ENCODE data around the gene DEDD2. TPM values are rescaled to one million over a fixed set of nuclear protein-coding genes. Genes with fewer than 3 reads are reported as not detected.

The DEDD2 gene
- total and polyA plus RNA-seq, 10 of the 15 experiments (the other 5 are each of a cell fraction or from before 2014, with no cell fraction given): 2.5 to 24.7 (median 17.6) TPM

GRCh38 chr19:42234364-42234763, 16.9 kb upstream of the DEDD2 start:
- POLR2A ChIA-PET: interaction anchor here (0.5 to 1.3 kb wide), 3 partner anchors 14 to 23 kb away, joined by 3 read pairs; partner anchors contain the start of gene ZNF526
- TF ChIP-seq FOS (IDR thresholded peaks at IDR 0.05; ENCODE audit: borderline replicate concordance, extremely low read depth, insufficient read length) (no peak), NBN (IDR thresholded peaks at IDR 0.05) (no peak), STAT3 (IDR thresholded peaks at IDR 0.05; ENCODE audit: low read depth, low read length) (no peak), ZNF592 (IDR thresholded peaks at IDR 0.05) (no peak), ZBTB11 (CRISPR knock-in tag; IDR thresholded peaks at IDR 0.05) (no peak), SMAD5 (IDR thresholded peaks at IDR 0.05; ENCODE audit: low read depth) (no peak), CEBPB (IDR thresholded peaks at IDR 0.05; ENCODE audit: borderline replicate concordance in 1 of 2, low read depth in 2 of 2, low read length in 2 of 2) (no peak), IRF5 (IDR thresholded peaks at IDR 0.05; ENCODE audit: borderline replicate concordance) (no peak), SPI1 (IDR thresholded peaks at IDR 0.05; ENCODE audit: borderline replicate concordance, insufficient read depth, low read depth, low read length) (no peak), KAT2A (conservative IDR thresholded peaks at IDR 0.05; ENCODE audit: control insufficient read depth, low read depth, low read length) (no peak), SMC3 (IDR thresholded peaks at IDR 0.05; ENCODE audit: borderline replicate concordance, low read length) (no peak), ZZZ3 (IDR thresholded peaks at IDR 0.05; ENCODE audit: control insufficient read depth, insufficient read length, low read depth) (no peak), POLR2AphosphoS5 (IDR thresholded peaks at IDR 0.05; ENCODE audit: low read length) (no peak), SREBF2 (IDR thresholded peaks at IDR 0.05; ENCODE audit: low read length) (no peak), BACH1 (IDR thresholded peaks at IDR 0.05; ENCODE audit: borderline replicate concordance) (no peak), RELA (IDR thresholded peaks at IDR 0.05; ENCODE audit: borderline replicate concordance, partially characterized antibody) (no peak), PAX5 (IDR thresholded peaks at IDR 0.05; ENCODE audit: borderline replicate concordance, low read depth, low read length) (no peak)

More at GRCh38 chr19:42234364-42234763, 16.9 kb upstream of the DEDD2 start:
- no peak overlapping the region for H3K4me3 ChIP-seq
- intact Hi-C loops (cut with micrococcal nuclease; ENCODE audit: unreplicated experiment): no loop called here
- H3K9me3 ChIP-seq (replicated peaks; ENCODE audit: control insufficient read depth, insufficient read depth, low read length): no peaks in the 10 kb centered on the region
- in situ Hi-C loops (cut with MboI): no loop called here
- 98% methylated on average over 11 of the region's 11 CpGs for WGBS (ENCODE audit: insufficient coverage, insufficient replicate concordance, low lambda C conversion rate, missing lambda C conversion rate)
- H4K20me1 ChIP-seq (ENCODE audit: control insufficient read depth, insufficient read depth): no peaks in the 10 kb centered on the region
- H3K27ac ChIP-seq (ENCODE audit: control insufficient read depth, insufficient read depth): no peak overlapping the region
- ChIA-PET CTCF (interaction anchor here (0.9 to 1.5 kb wide), 2 partner anchors 12 to 45 kb away, joined by 4 to 6 read pairs; no protein-coding TSS in a partner anchor), RAD21 (ENCODE audit: unreplicated experiment) (interaction anchor here (2.3 kb wide), 1 partner anchor 9 kb away, joined by 5 read pairs; no protein-coding TSS in a partner anchor), SMC1A (ENCODE audit: uncharacterized antibody, unreplicated experiment) (no interaction called here)
- H3K4me1 ChIP-seq (ENCODE audit: control insufficient read depth, insufficient read depth, low read length): no peaks in the 10 kb centered on the region
- H3K36me3 ChIP-seq (ENCODE audit: control insufficient read depth in 2 of 2, insufficient read depth in 2 of 2, low read length in 1 of 2): peaks cover 30 to 34% of the 10 kb centered on the region in 2 experiments; a peak in 3 of 4 replicates
- H2AFZ ChIP-seq (ENCODE audit: control insufficient read depth, low read depth, low read length): no peak overlapping the region
- no peak overlapping the region for H3K4me2 ChIP-seq (ENCODE audit: control insufficient read depth, insufficient read depth)
- FAIRE-seq (no peak), DNase-seq (ENCODE audit: low read depth, low spot score) (no peak), ATAC-seq (no peak)
- peaks cover 7% of the 10 kb centered on the region for H3K79me2 ChIP-seq (ENCODE audit: control insufficient read depth, insufficient read depth, low read length)
- H3K9ac ChIP-seq (ENCODE audit: control insufficient read depth, insufficient read depth, low read length): no peak overlapping the region
- no peaks in the 10 kb centered on the region for H3K27me3 ChIP-seq (replicated peaks in 1 of 2; ENCODE audit: control insufficient read depth in 2 of 2, insufficient read depth in 2 of 2, low read length in 1 of 2)
- BruUV-seq (replicated peaks): no TSS peak

Data from GM12878 (cell line).